Measurements from ENCODE around the gene PPP1R1C. TPM values are rescaled to one million over a fixed set of nuclear protein-coding genes. Genes with fewer than 3 reads are reported as not detected.
"Not testable (repeated sequence)": the region's sequence is repeated elsewhere in the genome, so short reads cannot be mapped to it uniquely, and the experiment has no call there.

PPP1R1C gene
- polyA plus RNA-seq, 1 donor from 2014 or later, result not detected

DNA sequence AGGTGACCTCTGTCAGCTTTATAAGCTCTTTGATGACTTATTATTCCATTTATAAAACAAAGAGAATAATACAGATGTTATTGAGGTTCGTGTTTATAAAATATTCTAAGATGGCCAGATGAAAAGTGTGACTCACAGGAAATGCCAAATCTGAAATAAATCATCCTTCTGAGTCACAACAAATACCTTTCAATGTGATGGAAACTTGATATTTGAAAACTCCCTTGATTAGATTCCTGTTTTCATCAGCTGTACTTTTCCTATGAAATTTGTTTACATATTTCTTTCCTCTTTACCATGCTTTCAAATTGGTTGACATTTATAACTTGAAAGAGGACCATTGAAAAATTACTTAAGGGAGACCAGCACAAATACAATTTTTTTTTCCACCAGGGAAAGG, 30.6 kb upstream of the PPP1R1C start:
- H2AFZ ChIP-seq (ENCODE audit: low read depth, low read length), result no peak overlapping the region
- no peaks in the 10 kb centered on the region for H3K9me2 ChIP-seq (ENCODE audit: insufficient read depth, low read length)
- no peak for TF ChIP-seq MXI1 (conservative IDR thresholded peaks at IDR 0.05; ENCODE audit: poor library complexity, severe bottlenecking)
- TF ChIP-seq RAD21 (conservative IDR thresholded peaks at IDR 0.05), result no peak
- no peak for TF ChIP-seq EP300 (conservative IDR thresholded peaks at IDR 0.05; ENCODE audit: poor library complexity, severe bottlenecking)
- no peak for TF ChIP-seq EZH2 (IDR thresholded peaks at IDR 0.05; ENCODE audit: borderline replicate concordance, insufficient read depth, low read length, poor library complexity, severe bottlenecking)
- TF ChIP-seq, protein P1, sequence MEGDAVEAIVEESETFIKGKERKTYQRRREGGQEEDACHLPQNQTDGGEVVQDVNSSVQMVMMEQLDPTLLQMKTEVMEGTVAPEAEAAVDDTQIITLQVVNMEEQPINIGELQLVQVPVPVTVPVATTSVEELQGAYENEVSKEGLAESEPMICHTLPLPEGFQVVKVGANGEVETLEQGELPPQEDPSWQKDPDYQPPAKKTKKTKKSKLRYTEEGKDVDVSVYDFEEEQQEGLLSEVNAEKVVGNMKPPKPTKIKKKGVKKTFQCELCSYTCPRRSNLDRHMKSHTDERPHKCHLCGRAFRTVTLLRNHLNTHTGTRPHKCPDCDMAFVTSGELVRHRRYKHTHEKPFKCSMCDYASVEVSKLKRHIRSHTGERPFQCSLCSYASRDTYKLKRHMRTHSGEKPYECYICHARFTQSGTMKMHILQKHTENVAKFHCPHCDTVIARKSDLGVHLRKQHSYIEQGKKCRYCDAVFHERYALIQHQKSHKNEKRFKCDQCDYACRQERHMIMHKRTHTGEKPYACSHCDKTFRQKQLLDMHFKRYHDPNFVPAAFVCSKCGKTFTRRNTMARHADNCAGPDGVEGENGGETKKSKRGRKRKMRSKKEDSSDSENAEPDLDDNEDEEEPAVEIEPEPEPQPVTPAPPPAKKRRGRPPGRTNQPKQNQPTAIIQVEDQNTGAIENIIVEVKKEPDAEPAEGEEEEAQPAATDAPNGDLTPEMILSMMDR (IDR thresholded peaks at IDR 0.05; ENCODE audit: poor library complexity, severe bottlenecking), result no peak
- TF ChIP-seq POLR2AphosphoS5 (IDR thresholded peaks at IDR 0.05), result no peak
- no peak for TF ChIP-seq SMC3 (conservative IDR thresholded peaks at IDR 0.05; ENCODE audit: poor library complexity)
- TF ChIP-seq TAF1 (IDR thresholded peaks at IDR 0.05; ENCODE audit: low read depth), result no peak
- TF ChIP-seq, protein P2, sequence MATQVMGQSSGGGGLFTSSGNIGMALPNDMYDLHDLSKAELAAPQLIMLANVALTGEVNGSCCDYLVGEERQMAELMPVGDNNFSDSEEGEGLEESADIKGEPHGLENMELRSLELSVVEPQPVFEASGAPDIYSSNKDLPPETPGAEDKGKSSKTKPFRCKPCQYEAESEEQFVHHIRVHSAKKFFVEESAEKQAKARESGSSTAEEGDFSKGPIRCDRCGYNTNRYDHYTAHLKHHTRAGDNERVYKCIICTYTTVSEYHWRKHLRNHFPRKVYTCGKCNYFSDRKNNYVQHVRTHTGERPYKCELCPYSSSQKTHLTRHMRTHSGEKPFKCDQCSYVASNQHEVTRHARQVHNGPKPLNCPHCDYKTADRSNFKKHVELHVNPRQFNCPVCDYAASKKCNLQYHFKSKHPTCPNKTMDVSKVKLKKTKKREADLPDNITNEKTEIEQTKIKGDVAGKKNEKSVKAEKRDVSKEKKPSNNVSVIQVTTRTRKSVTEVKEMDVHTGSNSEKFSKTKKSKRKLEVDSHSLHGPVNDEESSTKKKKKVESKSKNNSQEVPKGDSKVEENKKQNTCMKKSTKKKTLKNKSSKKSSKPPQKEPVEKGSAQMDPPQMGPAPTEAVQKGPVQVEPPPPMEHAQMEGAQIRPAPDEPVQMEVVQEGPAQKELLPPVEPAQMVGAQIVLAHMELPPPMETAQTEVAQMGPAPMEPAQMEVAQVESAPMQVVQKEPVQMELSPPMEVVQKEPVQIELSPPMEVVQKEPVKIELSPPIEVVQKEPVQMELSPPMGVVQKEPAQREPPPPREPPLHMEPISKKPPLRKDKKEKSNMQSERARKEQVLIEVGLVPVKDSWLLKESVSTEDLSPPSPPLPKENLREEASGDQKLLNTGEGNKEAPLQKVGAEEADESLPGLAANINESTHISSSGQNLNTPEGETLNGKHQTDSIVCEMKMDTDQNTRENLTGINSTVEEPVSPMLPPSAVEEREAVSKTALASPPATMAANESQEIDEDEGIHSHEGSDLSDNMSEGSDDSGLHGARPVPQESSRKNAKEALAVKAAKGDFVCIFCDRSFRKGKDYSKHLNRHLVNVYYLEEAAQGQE (IDR thresholded peaks at IDR 0.05; ENCODE audit: borderline replicate concordance), result no peak
- no peak overlapping the region for H3K9ac ChIP-seq (ENCODE audit: low read length)
- H3K4me3 ChIP-seq (ENCODE audit: low read length), result no peak overlapping the region
- H3K27me3 ChIP-seq (ENCODE audit: insufficient read depth, low read depth, low read length), result no peaks in the 10 kb centered on the region
- no peak overlapping the region for H3K4me2 ChIP-seq (ENCODE audit: low read length)
- H3K79me2 ChIP-seq (replicated peaks; ENCODE audit: insufficient read depth, low read length), result no peaks in the 10 kb centered on the region
- H4K20me1 ChIP-seq (ENCODE audit: insufficient read depth), result no peaks in the 10 kb centered on the region
- no peaks in the 10 kb centered on the region for H3K36me3 ChIP-seq (ENCODE audit: insufficient read depth, low read length)
- H3F3A ChIP-seq (ENCODE audit: insufficient read depth, low read length, poor library complexity, severe bottlenecking), result no peaks in the 10 kb centered on the region
- no peaks in the 10 kb centered on the region for H3K9me3 ChIP-seq (ENCODE audit: low read length)
- no peak overlapping the region for H3K27ac ChIP-seq (ENCODE audit: low read length)

- not testable (repeated sequence) for H3F3A ChIP-seq (ENCODE audit: insufficient read depth, low read length, poor library complexity, severe bottlenecking); H3K36me3 ChIP-seq (ENCODE audit: insufficient read depth, low read length); H3K9me3 ChIP-seq (ENCODE audit: low read length); H3K4me3 ChIP-seq (ENCODE audit: low read length); H4K20me1 ChIP-seq (ENCODE audit: insufficient read depth); H3K9ac ChIP-seq (ENCODE audit: low read length); H2AFZ ChIP-seq (ENCODE audit: low read depth, low read length); H3K79me2 ChIP-seq (replicated peaks; ENCODE audit: insufficient read depth, low read length); H3K27ac ChIP-seq (ENCODE audit: low read length); H3K27me3 ChIP-seq (ENCODE audit: insufficient read depth, low read depth, low read length); H3K4me2 ChIP-seq (ENCODE audit: low read length); H3K9me2 ChIP-seq (ENCODE audit: insufficient read depth, low read length)
Observed at GRCh38 chr2:181955866-181956265, 29.8 kb upstream of the PPP1R1C start.

DNA sequence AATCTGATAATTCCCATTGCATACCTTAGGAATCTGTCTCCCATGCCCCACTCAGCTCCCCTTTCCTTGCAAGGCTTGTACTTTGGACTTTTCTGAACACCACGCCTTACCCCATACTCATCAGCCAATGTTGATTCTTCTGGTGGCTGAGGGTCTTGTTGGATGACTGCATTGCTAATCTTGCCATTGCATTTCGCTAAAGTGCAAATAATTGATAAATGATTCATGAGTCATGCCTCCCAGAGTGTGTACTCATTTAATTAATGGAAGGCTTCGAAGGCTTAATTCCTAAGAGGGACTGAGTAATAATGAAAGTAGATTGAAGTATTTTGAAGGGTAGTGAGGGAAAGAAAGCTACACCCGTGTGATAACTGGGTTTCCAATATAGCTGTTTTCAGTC, 28.0 kb upstream of the PPP1R1C start:
- Histone ChIP-seq H3K9me2 (ENCODE audit: insufficient read depth, low read length) (no peaks in the 10 kb centered on the region), H3K4me2 (ENCODE audit: low read length) (no peak overlapping the region), H3F3A (ENCODE audit: insufficient read depth, low read length, poor library complexity, severe bottlenecking) (no peaks in the 10 kb centered on the region), H3K9ac (ENCODE audit: low read length) (no peak overlapping the region), H3K79me2 (replicated peaks; ENCODE audit: insufficient read depth, low read length) (no peaks in the 10 kb centered on the region), H3K9me3 (ENCODE audit: low read length) (no peaks in the 10 kb centered on the region), H3K36me3 (ENCODE audit: insufficient read depth, low read length) (no peaks in the 10 kb centered on the region), H2AFZ (ENCODE audit: low read depth, low read length) (no peak overlapping the region), H3K27me3 (ENCODE audit: insufficient read depth, low read depth, low read length) (no peaks in the 10 kb centered on the region), H3K27ac (ENCODE audit: low read length) (no peak overlapping the region), H3K4me3 (ENCODE audit: low read length) (no peak overlapping the region), H4K20me1 (ENCODE audit: insufficient read depth) (no peaks in the 10 kb centered on the region)
- TF ChIP-seq RAD21 (conservative IDR thresholded peaks at IDR 0.05) (no peak), EZH2 (IDR thresholded peaks at IDR 0.05; ENCODE audit: borderline replicate concordance, insufficient read depth, low read length, poor library complexity, severe bottlenecking) (no peak), EP300 (conservative IDR thresholded peaks at IDR 0.05; ENCODE audit: poor library complexity, severe bottlenecking) (no peak), TAF1 (IDR thresholded peaks at IDR 0.05; ENCODE audit: low read depth) (no peak), SMC3 (conservative IDR thresholded peaks at IDR 0.05; ENCODE audit: poor library complexity) (no peak), POLR2AphosphoS5 (IDR thresholded peaks at IDR 0.05) (no peak), MXI1 (conservative IDR thresholded peaks at IDR 0.05; ENCODE audit: poor library complexity, severe bottlenecking) (no peak)
- TF ChIP-seq, protein P2 (IDR thresholded peaks at IDR 0.05; ENCODE audit: borderline replicate concordance), result no peak
- TF ChIP-seq, protein P1 (IDR thresholded peaks at IDR 0.05; ENCODE audit: poor library complexity, severe bottlenecking), result no peak

Data from neural cell (in vitro differentiated cells).